Loucy (cell line): Measurements from ENCODE around the gene MGRN1.

Source experiments
- CTCF ChIP-seq: fragments of 200-600 bp; sonication (generic); conservative IDR thresholded peaks from 2 replicates; pipeline ENCODE4 v1.5.1; 2014; ENCODE audit warnings: mild to moderate bottlenecking, antibody characterized with exemption, low read length
- EZH2phosphoT487 ChIP-seq: fragments of 200-600 bp; IDR thresholded peaks from 2 replicates; pipeline ENCODE4 v1.6.1; 2018; ENCODE audit warnings: antibody characterized with exemption, mild to moderate bottlenecking, moderate library complexity, borderline replicate concordance

GRCh38 chr16:4583906-4584305, 40.7 kb upstream of the MGRN1 start:
- TF ChIP-seq CTCF = no peak
- no peak for TF ChIP-seq EZH2phosphoT487
